ENCODE results near the gene OPHN1. TPM values are rescaled to one million over a fixed set of nuclear protein-coding genes. Genes with fewer than 3 reads are reported as not detected.
"Not testable (repeated sequence)": the region's sequence is repeated elsewhere in the genome, so short reads cannot be mapped to it uniquely, and the experiment has no call there.

OPHN1 gene
- total RNA-seq, 1 donor from 2014 or later, result 1.6 TPM

DNA sequence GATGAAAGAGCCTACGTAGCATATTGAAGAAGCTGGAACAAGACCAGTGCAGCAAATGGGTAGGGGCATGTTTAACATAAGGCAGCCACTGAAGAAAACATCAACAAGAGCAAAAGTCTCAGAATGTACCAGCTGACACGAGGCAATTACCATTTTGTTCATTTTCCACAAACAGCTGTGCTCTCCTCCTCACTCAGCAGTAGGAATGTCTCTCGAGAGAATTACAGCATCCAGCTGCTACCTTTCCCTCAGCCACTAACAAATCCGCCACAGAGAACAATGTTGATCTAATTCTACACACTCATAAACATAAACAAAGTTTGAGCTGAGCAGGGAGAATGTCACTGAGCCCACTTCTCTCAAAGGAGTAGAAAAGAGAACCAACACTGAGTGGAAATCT, 68.0 kb downstream of the OPHN1 start:
- DNase-seq (ENCODE audit: low spot score) (no peak), ATAC-seq (no peak)

DNA sequence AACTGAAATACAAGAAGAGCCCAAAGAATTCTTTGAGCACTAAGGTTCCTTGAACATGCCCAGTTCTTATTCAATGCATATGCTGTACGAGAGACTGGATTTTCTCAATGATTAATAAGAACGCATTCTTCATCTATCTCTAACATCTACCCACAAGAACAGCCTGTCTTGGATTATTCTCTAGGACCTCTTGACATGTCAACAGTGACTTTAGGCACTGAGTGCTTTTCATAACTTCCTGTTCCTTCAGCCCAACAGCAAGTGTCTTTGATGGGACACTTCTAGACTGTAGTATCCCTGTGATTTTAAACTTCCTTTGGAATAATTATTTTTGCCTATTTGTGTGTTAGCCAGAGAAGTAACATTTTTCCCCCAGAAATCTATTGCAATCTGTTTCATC, 69.3 kb downstream of the OPHN1 start:
- DNase-seq (ENCODE audit: low spot score) (no peak), ATAC-seq (no peak)

DNA sequence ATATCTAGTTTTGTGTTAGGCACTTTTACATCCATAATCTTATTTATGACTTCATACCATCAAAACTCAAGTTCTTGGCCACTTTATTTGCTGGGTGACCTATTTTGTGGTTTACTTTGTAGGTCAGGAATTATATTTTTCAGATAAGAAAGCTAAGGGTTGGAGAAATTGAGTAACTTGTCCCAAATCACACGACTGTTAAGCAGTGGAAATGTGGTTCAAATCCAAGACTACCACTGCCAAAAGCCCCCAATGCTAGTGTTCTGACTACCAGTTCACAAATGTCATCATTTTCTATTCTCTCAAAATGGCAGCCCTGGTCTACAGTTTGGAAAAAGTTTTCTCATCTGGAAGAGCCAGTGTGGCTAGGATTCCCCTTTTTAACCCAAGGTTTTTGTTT, 74.6 kb downstream of the OPHN1 start:
- DNase-seq (ENCODE audit: low spot score) (no peak), ATAC-seq (no peak)

DNA sequence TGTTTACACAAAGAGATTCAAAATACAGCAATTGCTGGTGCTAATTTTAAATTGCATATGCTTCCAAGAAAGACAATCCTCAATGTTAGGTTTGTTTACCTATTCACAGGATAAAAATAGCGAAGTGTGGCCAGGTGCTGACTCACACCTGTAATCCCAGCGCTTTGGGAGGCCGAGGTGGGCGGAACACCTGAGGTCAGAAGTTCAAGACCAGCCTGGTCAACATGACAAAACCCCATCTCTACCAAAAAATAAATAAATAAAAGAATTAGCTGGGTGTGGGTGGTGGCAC, 77.7 kb downstream of the OPHN1 start:
- DNase-seq (ENCODE audit: low spot score) (no peak), ATAC-seq (no peak)

DNA sequence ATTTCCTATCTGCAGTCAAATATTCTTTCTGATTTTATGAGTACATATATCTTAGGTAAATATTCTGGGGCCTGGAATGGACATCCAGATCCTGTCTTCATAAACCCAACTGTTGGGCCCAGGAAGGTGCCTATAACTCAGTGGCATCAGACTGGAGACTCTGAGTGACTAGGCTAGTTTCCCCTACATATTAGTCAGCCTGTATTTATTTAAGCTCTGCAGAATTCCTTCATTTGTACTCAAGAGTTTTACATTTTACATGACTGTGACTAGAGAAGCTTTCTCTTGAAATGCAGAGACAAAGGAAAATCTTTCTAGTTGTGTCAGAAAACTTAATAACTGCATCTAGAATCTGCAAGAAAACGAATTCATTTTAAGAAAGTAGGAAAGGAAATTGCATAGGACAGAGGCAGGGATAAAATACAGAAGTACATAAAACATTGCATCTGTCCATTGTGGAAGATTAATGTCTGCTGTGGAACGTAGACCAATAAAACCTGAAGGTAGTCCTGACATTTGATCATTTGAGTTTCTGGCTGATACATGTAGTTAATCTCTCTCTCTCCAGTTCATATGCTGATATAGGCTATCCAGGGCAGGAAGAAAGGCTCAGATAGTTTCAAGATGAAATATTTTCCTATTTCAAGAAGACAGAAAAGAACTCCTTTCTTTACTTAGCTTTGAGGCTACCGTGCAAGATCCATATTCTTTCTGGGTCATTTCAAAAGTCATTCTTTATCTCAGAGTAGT, 78.2 kb downstream of the OPHN1 start:
- DNase-seq (ENCODE audit: low spot score) (no peak), ATAC-seq (no peak)

DNA sequence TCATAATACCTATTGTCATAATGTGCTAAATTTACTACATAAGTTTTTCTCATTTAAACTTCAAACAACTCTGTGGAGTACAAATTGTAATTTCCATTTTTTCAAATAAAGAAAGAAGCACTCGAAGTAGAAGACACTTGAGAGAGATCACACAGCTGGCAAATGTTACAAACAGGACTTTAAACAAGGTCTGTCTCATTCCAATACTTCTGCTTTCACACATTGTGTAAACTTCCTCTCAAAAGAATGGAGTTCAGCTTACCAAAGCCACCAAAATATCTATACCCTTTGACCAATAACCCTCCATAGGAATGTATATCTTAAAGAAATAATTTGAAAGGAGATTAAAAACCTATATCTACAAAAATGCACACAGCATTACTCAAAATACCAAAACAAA, 88.3 kb downstream of the OPHN1 start:
- DNase-seq (ENCODE audit: low spot score), result no peak
- no peak for ATAC-seq

DNA sequence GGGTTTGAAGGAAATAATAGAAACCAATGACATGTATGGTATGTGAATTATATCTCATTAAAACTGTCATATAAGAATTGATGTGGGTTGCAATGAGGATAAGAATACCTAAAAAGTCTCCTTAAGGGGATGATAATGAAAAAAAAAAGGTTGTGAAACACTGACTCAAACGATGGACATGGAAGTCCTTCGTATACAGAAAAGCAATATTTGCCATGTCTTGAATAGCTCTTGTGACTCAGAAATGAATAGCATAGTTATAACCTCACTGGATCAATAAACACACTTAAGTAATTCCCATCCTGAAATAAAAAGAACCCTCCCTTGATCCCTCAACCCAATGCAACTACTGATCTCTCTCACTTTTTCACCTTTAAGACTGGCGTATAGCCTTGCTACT, 89.7 kb downstream of the OPHN1 start:
- DNase-seq (ENCODE audit: low spot score), result no peak
- ATAC-seq, result no peak

DNA sequence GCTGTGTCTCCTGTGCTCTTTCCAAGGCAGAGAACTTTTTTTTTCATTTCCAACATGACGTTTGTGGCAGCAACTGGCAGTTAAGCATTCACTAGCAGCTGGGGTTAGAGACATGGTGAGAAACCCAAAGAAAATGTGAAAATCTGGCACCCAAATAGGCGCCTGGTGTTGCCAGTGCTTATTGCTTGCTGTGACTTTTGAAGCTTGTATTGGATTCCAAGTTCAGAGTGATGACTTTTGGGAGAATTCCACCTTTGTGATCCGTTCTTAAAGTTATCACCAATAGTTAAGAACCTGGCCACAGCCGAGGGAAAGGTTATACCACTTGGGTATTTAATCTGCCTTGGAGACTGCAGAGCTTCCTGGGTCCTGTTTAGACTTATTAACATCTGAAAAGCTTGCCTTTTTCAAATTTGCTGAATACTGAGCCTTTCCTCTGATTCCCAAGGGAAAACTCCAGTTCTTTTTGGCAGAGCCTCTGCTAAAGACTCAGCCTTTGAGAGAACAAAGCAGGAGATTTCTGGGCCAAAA, 101.0 kb downstream of the OPHN1 start:
- ATAC-seq, result no peak
- no peak for DNase-seq (ENCODE audit: low spot score)

DNA sequence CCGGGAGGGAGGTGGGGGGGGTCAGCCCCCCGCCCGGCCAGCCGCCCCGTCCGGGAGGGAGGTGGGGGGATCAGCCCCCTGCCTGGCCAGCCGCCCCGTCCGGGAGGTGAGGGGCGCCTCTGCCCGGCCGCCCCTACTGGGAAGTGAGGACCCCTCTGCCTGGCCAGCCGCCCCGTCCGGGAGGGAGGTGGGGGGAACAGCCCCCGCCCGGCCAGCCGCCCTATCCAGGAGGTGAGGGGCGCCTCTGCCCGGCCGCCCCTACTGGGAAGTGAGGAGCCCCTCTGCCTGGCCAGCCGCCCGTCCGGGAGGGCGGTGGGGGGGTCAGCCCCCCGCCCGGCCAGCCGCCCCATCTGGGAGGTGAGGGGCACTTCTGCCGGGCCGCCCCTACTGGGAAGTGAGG, 106.5 kb downstream of the OPHN1 start:
- not testable (repeated sequence) for DNase-seq (ENCODE audit: low spot score); ATAC-seq

DNA sequence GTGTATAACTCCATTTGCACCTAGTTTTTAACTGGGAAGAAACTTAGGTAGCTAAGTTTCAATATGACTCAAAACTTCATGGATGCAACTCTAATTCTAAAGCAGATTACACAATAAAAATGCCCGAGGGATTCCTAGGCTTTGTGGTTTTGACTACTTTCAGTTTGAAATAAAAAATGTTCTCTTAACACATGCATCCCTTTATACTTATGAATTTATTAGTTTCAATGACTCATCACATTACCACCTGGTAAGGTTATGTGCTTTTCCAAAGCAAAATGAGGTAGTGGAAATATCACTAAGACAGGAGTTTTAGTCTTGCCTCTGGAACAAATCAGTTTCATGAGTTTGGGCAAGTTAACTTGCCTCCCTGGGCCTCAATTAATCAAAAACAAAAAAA, 125.5 kb downstream of the OPHN1 start:
- ATAC-seq, result no peak
- no peak for DNase-seq (ENCODE audit: low spot score)

DNA sequence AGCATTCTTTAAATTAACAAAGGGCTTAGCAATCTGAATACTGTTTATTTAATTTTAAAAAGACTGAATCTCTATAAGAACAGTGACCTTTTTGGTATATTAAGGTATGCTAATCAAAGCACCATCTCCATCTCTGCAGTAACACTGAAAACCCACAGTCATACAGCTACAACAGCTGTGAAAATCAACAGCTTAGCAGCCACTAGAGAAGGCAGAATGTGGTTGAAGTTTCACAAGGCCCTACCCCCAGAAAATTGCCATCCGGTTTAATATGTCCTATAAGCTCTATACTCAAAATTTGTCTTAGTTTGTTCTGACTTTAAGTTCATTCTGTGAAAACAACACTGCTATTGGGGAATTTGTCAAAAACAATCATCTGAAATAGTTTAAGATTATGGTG, 128.7 kb downstream of the OPHN1 start:
- no peak for DNase-seq (ENCODE audit: low spot score)
- ATAC-seq, result no peak

DNA sequence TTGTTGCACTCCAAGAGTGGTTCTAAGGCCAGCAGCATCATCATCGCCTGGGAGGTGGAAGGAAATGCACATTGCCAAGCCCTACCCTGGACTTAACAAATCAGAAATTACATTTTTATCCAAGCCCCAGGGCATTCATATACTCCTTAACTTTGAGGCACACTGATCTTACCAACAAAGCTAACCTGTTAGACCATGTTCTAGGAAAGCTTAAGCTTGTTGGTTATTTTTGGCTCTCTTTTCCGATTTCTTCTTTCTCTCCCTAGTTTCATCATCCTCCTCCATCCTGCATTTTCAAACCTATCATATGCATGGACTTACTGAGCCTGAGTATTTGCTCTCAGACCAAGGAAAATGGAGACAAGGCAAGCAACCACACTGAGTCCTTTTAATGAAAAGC, 133.4 kb downstream of the OPHN1 start:
- no peak for ATAC-seq
- no peak for DNase-seq (ENCODE audit: low spot score)

DNA sequence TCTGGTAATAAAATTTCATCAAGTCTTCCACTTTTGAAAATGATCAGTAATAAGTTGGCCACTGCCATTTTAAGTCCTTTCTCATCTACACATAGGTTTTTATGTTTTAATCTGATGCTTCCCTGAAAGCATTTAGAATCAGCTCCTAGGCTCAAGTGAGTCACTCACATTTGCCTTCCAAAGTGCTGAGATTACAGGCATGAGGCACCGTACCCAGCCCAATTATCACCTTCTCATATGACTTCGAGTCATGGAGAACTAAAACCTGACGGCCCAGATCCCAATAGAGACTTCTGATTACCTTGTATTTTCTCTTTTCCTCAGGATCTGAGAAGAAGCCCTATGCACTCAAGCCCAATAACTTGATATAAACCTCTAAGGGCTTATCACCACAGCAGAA, 140.8 kb downstream of the OPHN1 start:
- ATAC-seq (no peak), DNase-seq (ENCODE audit: low spot score) (no peak)

DNA sequence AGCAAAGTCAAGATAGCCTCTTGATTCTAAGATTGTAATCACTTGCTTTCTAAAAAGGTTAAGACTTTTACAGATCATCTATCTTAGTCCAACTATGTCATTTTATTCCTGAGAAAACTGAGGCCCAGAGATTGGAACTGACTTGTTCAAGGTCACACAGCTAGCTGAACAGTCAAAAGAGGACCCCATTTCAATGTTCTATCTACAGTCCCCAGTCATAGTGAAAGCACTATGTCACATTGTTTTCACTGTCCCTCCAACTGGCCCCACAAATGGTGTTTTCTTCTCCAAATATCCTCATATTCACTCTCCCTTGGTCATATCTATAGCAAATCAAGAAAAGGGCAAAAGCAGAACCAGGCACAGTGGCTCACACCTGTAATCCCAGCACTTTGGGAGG, 145.2 kb downstream of the OPHN1 start:
- no peak for DNase-seq (ENCODE audit: low spot score)

DNA sequence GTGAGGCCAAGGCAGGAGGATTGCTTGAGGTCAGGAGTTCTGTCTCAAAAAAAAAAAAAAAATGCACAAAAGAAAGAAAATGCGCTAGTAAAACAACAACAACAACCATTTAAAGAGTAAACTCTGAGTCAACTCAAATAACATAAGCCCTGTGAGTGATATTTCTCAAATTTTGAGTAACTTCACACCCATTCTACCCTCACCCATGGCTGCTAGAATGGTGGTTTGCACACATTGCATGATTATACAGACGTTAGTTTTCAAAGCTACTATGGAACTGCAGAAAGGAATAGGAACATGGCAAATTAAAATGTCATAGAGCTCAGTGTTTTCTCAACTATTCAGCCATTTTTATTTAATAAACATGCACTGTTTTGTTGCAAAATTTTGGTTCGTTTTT, 145.9 kb downstream of the OPHN1 start:
- no peak for DNase-seq (ENCODE audit: low spot score)
- ATAC-seq, result no peak

More for the DNA sequence above, 145.2 kb downstream of the OPHN1 start:
- no peak for ATAC-seq

DNA sequence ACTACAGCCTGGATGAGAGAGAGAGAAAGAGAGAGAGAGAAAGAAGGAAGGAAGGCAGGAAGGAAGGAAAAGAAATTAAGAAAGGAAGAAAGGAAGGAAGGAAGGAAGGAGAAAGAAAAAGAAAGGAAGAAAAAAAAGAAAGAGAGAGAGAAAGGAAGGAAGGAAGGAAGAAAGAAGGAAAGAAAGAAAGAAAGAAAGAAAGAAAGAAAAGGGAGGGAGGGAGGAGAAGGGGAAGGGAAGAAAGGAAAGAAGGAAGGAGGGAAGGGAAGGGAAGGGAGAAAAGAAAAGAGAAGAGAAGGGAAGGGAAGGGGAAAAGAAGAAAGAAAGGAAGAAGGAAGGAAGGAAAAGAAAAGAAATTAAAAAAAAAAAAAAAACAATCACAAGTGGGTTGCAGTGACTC, 146.3 kb downstream of the OPHN1 start:
- ATAC-seq (no peak), DNase-seq (ENCODE audit: low spot score) (no peak)

DNA sequence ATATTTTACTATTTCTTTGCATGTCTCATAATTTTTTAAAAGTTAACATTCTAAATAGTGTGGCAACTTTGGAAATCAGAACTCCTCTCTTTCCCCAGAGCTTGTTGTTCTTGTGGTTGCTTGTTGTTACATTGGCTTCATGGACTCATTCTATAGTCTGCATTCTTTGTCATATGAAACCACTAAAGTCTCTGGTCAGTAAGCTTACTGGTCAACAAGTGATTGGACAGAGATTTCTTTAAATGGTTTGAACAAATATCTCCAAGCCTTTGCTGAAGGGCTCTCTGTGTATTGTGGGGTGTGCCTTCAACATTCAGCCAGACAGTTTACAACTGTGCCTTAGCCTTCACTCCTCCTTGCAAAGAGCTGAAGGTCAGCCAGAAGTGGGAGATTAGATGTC, 147.2 kb downstream of the OPHN1 start:
- ATAC-seq (no peak), DNase-seq (ENCODE audit: low spot score) (no peak)

DNA sequence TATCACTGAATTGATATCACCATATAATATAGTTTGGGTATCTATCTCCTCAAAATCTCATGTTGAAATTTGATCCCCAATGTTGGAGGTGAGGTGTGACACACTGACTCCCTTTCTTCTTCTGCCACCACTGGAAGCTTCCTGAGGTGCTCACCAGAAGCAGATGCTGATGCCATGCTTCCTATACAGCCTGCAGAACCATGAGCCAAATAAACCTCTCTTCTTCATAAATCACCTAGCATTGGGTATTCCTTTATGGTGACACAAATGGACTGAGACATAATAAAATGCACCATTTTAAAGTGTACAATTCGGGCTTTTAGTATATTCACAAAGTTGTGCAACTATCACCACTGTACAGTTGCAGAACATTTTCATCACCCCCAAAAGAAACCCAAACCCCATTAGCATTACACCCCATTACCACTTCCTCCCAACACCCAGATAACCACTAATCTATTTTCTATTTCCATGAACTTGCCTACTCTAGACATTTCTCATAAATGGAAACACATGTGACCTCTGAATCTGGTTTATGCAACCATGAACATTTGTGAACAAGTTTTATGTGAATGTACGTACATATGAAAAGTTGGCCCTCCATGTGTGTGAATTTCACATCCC, 148.9 kb downstream of the OPHN1 start:
- no peak for ATAC-seq
- no peak for DNase-seq (ENCODE audit: low spot score)

DNA sequence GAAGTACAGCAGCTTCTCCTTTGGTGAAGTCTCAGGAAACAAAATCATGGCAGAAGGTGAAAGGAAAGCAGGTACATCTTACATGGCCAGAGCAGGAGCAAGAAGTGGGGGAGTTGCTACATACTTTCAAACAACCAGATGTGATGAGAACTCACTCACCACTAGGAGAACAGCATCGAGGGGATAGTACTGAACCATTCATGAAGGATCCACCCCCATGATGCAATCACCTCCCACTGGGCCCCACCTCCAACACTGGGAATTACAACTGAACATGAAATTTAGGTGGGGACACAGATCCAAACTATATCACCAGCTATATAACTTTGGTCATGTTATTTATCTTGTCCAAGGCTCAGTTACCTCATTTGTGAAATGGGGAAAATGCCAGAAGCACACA, 159.4 kb downstream of the OPHN1 start:
- no peak for ATAC-seq
- no peak for DNase-seq (ENCODE audit: low spot score)

DNA sequence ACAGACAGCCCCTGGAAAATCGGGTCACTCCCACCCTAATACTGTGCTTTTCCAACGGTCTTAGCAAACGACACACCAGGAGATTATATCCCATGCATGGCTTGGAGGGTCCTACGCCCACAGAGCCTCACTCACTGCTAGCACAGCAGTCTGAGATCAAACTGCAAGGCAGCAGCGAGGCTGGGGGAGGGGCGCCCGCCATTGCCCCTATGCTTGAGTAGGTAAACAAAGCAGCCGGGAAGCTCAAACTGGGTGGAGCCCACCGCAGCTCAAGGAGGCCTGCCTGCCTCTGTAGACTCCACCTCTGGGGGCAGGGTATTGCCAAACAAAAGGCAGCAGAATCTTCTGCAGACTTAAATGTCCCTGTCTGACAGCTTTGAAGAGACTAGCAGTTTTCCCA, 168.5 kb downstream of the OPHN1 start:
- not testable (repeated sequence) for ATAC-seq; DNase-seq (ENCODE audit: low spot score)

DNA sequence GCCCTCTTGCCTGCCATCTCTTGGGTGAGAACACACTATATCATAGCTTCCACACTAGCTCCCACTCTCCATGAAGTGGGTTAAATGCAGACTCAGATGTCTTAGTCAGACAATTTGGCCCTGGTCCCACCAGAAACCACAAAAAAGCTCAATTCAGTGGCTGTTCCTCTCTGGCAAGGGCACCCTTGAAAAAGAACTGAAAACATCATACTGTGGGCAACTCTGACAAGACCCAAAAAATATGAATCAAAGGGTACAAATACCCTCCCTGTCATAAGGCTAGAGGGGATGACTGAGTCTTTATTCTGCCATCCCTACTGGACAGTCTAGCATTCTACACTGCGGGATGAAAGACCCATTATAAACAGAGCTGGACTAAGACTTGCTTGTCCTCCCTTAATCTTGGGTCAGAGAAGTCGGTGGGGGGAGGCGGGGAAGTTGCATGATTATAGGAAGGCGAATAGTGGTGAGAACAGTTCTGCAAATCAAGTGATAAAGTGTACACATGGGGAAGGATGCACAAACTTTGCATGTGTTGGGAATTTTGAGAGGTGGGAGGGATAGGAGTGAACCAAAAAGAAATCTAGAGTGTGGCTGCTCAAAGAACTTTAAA, 172.1 kb downstream of the OPHN1 start:
- no peak for ATAC-seq
- no peak for DNase-seq (ENCODE audit: low spot score)

DNA sequence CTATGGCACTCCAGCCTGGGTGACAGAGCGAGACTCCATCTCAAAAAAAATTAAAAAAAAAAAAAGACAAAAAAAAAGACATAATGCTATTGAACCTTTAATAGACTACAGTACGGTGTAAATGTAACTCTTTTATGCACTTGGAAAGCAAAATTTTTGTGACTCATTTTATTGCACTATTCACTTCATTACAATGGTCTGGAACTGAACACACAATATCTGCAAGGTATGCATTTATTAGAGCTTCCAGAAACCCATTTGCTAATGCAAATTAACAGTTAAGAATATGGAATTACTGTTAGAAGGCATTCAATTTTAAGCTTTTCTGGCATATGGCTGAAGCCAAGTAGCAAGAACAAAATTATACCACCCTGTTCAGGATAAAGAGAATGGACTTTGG, 176.3 kb downstream of the OPHN1 start:
- ATAC-seq, result no peak
- no peak for DNase-seq (ENCODE audit: low spot score)

All from left lobe of liver (tissue), 2 donors.